MG63 (cell line): ENCODE data around the gene C1orf141. TPM values are rescaled to one million over a fixed set of nuclear protein-coding genes. Genes with fewer than 3 reads are reported as not detected.
A peak's percentile ranks its signal among the peaks of the same experiment; 100 is the strongest.

Source experiments
- DNase-seq: peaks from one replicate; pipeline ENCODE4 v3.0.0-alpha.2; 2020
- H3K27me3 ChIP-seq: fragments of 250-450 bp; sonication (Bioruptor Pico); 2 replicates; pipeline ENCODE4 v1.5.1; 2020; ENCODE audit warnings: mild to moderate bottlenecking, moderate library complexity
- H3K36me3 ChIP-seq: fragments of 250-450 bp; sonication (Bioruptor Pico); 2 replicates; pipeline ENCODE4 v1.5.1; 2020; ENCODE audit warnings: mild to moderate bottlenecking, moderate library complexity
- H3K4me3 ChIP-seq: fragments of 250-450 bp; sonication (Bioruptor Pico); 2 replicates; pipeline ENCODE4 v1.5.1; 2020; ENCODE audit warnings: mild to moderate bottlenecking, moderate library complexity
- H3K9me3 ChIP-seq: fragments of 250-450 bp; sonication (Bioruptor Pico); 2 replicates; pipeline ENCODE4 v1.5.1; 2020; ENCODE audit warnings: mild to moderate bottlenecking, moderate library complexity
- total RNA-seq: library from RNA; depleted of rRNA; stranded (reverse); fragments of >200 nt; shearing (Covaris generic); gene quantifications from 2 replicates; pipeline ENCODE4 v1.2.3, GENCODE V29; 2014; ENCODE audit warnings: low replicate concordance; rRNA removed

C1orf141 gene
- total RNA-seq = not detected in 2 replicates

DNA sequence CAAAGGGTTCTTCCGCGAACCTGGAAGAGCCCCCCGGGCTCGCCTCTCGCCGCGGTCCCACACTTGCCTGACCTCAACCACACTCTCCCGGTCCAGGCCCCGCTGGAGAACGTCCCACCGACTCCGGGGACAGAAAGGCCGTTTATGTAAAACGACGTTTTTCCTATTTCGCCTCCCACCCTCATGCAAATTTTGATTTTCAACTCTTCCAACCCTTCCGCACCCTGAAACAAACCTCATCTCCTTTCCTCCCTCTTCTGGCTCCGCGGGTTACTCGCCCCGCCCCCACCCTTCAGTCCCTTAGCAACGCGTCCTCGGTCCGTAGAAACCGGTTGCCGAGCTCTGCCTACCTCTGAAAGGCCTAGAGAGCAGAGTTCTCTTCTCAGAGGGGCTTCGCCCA, at the start of gene C1orf141:
Gene C1orf141 (minus strand): TSS at position 276 of the 400 bp plus-strand sequence. CDS start 7,730 bp downstream, outside the sequence.
- no peak for DNase-seq
- H3K9me3 ChIP-seq = no peaks in the 10 kb centered on the region
- H3K36me3 ChIP-seq = no peaks in the 10 kb centered on the region
- no peak within 1 kb of the TSS for H3K4me3 ChIP-seq
- no peaks in the 10 kb centered on the region for H3K27me3 ChIP-seq

DNA sequence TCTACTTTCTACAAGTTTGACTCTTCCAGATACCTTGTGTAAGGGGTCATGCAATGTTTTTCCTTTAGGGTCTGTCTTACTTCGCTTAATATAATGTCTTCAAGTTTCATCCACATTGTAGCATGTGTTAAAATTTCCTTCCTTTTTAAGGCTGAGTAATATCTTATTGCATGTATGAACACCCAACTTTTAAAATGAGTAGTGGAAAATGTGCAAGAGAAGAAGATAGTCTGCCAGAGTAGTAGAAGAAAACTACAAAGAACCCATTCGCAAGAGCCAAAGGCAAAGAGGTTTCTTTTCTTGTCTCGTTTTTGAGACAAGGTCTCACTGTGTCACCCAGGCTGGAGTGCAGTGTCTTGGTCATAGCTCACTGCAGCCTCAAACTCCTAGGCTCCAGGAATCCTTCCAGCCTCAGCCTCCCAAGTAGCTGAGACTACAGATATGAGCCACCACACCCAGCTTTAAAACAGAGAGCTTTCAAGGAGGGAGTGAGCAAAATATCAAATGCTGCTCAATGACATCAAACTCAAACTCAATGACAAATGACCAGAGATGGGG, 40.8 kb upstream of the C1orf141 start:
- H3K36me3 ChIP-seq = no peaks in the 10 kb centered on the region
- no peaks in the 10 kb centered on the region for H3K27me3 ChIP-seq
- H3K9me3 ChIP-seq = no peaks in the 10 kb centered on the region
- no peak for DNase-seq
- H3K4me3 ChIP-seq = no peak overlapping the region

GRCh38 chr1:67174716-67175284, 40.0 kb upstream of the C1orf141 start:
- no peaks in the 10 kb centered on the region for H3K27me3 ChIP-seq
- no peak overlapping the region for H3K4me3 ChIP-seq
- no peaks in the 10 kb centered on the region for H3K36me3 ChIP-seq
- no peak for DNase-seq
- no peaks in the 10 kb centered on the region for H3K9me3 ChIP-seq

- no peak for DNase-seq
- no peaks in the 10 kb centered on the region for H3K27me3 ChIP-seq
- no peaks in the 10 kb centered on the region for H3K36me3 ChIP-seq
- H3K4me3 ChIP-seq = no peak overlapping the region
- no peaks in the 10 kb centered on the region for H3K9me3 ChIP-seq
These were observed 39.2 kb upstream of the C1orf141 start for GRCh38 chr1:67173988-67174387.

DNA sequence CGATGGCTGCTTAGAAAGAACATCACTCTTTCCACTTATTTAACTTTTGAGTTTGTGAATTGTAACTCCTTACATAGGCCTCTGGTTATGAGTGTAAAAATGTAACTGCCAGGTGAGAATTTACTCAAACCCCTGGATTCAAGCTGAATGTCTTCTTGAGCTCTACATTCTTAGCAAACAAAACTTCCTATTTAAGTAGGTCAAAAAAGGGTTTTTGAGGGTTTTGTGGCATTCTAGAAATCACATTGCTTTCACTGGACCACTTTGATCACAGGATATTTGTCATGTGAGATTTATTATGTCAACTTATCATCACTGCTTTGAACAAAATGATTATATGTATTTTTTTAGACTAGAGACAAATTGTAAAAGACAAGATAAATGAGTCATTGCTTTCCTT, 37.2 kb upstream of the C1orf141 start:
- Histone ChIP-seq H3K36me3 (no peaks in the 10 kb centered on the region), H3K27me3 (no peaks in the 10 kb centered on the region), H3K4me3 (no peak overlapping the region), H3K9me3 (no peaks in the 10 kb centered on the region)
- DNase-seq = no peak

DNA sequence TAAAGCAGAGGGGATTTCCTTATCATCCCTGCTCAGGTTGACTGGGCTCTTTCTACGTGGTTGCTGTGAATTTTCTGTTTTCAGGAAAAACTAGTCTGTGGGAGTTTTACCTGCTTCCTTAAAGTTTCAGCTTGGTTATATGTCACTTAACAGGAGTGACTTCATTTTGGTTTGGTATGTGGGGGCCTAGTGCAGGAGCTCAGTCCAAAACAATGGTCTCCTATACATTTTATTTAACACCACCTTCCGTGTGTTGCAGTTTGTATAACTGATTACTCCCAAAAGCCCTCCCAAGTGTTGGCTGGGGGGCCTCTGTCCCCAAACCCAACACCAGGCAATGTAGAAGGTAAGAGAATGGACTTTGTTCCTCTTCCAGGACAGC, 36.8 kb upstream of the C1orf141 start:
- no peak for DNase-seq
- no peak overlapping the region for H3K4me3 ChIP-seq
- H3K36me3 ChIP-seq = no peaks in the 10 kb centered on the region

DNA sequence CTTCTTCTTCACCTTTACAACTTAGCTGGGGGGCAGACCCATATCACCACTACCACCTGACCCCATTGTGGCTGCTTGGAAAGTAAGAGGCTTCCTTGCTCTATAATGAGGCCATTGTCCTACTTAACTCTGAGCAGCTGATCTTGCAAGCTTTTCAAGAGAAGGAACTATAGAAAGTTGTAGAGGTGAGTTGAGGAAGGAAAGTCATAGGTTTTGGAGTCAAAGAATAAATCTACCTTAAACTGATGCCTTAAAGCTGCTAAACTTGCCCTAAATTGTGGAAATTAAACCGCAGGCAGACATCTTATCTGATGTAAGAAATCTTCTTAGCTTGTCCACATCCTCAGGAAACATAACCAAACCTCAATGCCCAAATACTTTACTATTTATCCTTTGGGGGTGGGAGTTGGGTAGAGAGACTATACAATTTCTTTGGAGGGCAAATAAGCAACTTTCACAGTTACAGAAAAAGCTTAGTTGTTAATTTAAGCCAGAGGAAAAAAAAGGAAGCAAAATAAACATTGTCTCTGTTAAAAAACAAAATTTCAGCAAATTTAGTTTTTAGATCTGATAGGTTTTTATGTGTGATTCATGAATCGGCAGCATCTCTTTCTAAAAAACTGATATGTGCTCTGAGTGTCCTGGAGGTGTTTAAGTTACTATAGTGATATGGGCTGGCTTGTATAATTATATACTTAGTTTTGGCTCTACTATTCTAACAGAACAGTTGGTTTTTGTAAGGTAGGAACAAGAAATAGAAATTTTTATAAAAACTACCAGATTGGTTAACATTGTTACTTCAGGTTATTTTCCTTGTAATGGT, 36.2 kb upstream of the C1orf141 start:
- Histone ChIP-seq H3K27me3 (no peaks in the 10 kb centered on the region), H3K4me3 (no peak overlapping the region), H3K36me3 (no peaks in the 10 kb centered on the region), H3K9me3 (no peaks in the 10 kb centered on the region)
- no peak for DNase-seq

More for the DNA sequence above, 36.8 kb upstream of the C1orf141 start:
- Histone ChIP-seq H3K9me3 (no peaks in the 10 kb centered on the region), H3K27me3 (no peaks in the 10 kb centered on the region)

DNA sequence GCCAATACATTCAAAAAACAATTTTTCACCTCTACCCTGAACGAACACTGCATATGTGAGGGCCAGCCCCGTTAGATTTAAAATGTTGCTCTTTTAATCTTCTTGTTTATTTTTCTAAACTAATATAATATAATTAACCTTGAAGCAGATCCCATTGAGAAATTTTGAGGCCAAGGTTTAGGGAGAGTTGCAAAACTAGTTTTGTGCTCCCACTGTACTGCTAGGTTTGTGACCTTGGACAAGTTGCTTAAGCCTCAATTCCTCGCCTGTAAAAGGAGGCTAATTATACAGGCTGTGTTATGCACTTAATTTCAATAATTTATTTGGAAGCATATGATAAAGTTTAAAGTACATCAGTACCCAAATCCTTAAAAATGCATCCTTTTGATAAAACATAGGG, 35.2 kb upstream of the C1orf141 start:
- Histone ChIP-seq H3K4me3 (no peak overlapping the region), H3K36me3 (no peaks in the 10 kb centered on the region), H3K9me3 (no peaks in the 10 kb centered on the region), H3K27me3 (no peaks in the 10 kb centered on the region)
- DNase-seq = no peak

DNA sequence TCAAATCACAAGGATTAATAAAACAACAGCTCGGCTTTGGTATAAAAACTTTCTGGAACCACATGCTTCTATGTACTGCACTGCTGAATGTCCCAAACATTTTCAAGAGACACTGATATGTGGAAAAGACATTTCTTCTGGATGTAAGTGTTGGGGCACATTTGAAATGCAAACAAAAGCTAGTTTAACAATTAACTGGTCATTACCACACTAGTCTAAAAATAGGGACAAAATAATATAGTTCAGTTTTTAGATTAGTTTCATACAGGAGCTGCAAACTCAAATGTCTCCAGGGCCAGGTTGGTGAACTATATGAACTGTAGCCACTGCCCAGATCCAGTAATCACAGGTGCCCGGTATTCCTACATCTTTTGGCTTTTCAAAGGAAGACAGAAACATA, 34.7 kb upstream of the C1orf141 start:
- no peak for DNase-seq
- Histone ChIP-seq H3K9me3 (no peaks in the 10 kb centered on the region), H3K36me3 (no peaks in the 10 kb centered on the region), H3K27me3 (no peaks in the 10 kb centered on the region), H3K4me3 (no peak overlapping the region)

- Histone ChIP-seq H3K27me3 (no peaks in the 10 kb centered on the region), H3K4me3 (no peak within 1 kb of the TSS), H3K9me3 (no peaks in the 10 kb centered on the region), H3K36me3 (no peaks in the 10 kb centered on the region)
- DNase-seq = no peak
These were observed 31.4 kb upstream of the C1orf141 start, which contains the start of gene IL23R for GRCh38 chr1:67166196-67166595. Gene IL23R, plus strand, starts transcription at chr1:67166454. Its CDS starts 1,667 bp downstream, at chr1:67168121.

- Histone ChIP-seq H3K9me3 (no peaks in the 10 kb centered on the region), H3K27me3 (no peaks in the 10 kb centered on the region), H3K36me3 (no peaks in the 10 kb centered on the region), H3K4me3 (no peak overlapping the region)
- no peak for DNase-seq
These were observed 30.8 kb upstream of the C1orf141 start for GRCh38 chr1:67165468-67166041.

GRCh38 chr1:67162954-67163353, 28.2 kb upstream of the C1orf141 start:
- Histone ChIP-seq H3K27me3 (no peaks in the 10 kb centered on the region), H3K36me3 (no peaks in the 10 kb centered on the region), H3K4me3 (no peak overlapping the region), H3K9me3 (no peaks in the 10 kb centered on the region)
- peak; percentile 53 for DNase-seq

DNA sequence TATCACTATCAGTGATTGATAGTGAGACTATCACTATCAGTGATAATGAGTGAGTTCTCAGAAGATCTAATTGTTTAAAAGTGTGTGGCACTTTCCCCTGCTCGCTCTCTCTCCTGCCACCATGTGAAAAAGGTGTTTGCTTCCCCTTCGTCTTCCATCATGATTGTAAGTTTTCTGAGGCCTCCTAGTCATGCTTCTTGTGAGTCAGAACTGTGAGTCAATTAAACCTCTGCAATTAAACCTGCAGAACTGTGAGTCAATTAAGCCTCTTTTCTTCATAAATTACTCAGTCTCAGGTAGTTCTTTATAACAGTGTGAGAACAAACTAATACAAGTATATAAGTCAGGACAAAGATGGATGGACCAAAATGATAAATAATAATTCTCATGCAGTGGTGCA, 24.5 kb upstream of the C1orf141 start:
- no peaks in the 10 kb centered on the region for H3K9me3 ChIP-seq
- no peaks in the 10 kb centered on the region for H3K36me3 ChIP-seq
- H3K27me3 ChIP-seq = no peaks in the 10 kb centered on the region
- DNase-seq = no peak
- no peak overlapping the region for H3K4me3 ChIP-seq

- DNase-seq = no peak
- Histone ChIP-seq H3K36me3 (no peaks in the 10 kb centered on the region), H3K4me3 (no peak overlapping the region)
These were observed 23.6 kb upstream of the C1orf141 start for GRCh38 chr1:67158401-67158800.

DNA sequence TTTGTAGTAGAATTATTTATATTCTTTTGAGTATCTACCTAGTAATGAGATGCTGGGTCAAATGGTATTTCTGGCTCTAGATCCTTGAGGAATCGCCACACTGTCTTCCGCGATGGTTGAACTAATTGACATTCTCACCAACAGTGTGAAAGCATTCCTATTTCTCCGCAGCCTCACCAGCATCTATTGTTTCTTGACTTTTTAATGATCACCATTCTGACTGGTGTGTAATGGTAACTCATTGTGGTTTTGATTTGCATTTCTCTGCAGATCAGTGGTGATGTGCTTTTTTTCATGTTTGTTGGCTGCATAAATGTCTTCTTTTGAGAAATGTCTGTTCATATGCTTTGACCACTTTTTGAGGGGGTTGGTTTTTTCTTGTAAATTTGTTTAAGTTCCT, 16.2 kb upstream of the C1orf141 start:
- H3K4me3 ChIP-seq = no peak overlapping the region
- H3K27me3 ChIP-seq = no peaks in the 10 kb centered on the region; the same call in 1 of the 2 replicates
- no peaks in the 10 kb centered on the region for H3K9me3 ChIP-seq
- DNase-seq = no peak
- no peaks in the 10 kb centered on the region for H3K36me3 ChIP-seq

More at GRCh38 chr1:67158401-67158800, 23.6 kb upstream of the C1orf141 start:
- Histone ChIP-seq H3K9me3 (no peaks in the 10 kb centered on the region), H3K27me3 (no peaks in the 10 kb centered on the region)

GRCh38 chr1:67149179-67149770, 14.5 kb upstream of the C1orf141 start:
- Histone ChIP-seq H3K9me3 (no peaks in the 10 kb centered on the region), H3K36me3 (no peaks in the 10 kb centered on the region), H3K4me3 (no peak overlapping the region), H3K27me3 (no peaks in the 10 kb centered on the region; the same call in 1 of the 2 replicates)
- peak; percentile 61 for DNase-seq
